ENCODE measurements around the gene PDGFRB.

Gene PDGFRB

DNA sequence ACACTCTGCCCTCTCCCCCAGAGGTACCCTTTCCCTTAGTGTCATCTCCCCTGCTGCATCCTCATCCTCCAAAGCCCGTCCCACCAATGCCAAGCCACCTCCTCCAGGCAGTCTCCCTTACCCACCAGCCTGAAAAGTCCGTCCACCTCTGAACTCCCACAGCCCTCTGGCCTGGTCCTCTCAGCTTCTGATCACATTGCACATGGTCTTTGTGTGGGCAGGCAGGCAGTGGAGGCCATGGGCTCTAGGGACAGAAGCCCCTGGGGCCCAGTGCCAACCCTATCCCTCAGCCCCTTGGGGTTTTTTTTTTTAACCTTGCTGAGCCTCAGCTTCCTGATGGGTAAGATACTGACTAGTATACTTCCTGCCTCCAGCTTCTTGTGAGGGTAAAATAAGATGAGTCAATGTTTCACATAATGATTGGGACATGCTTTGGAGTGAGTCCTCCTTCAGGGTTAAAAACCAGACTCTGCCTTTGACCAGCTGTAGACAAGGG lies 88.7 kb downstream of the PDGFRB start:
- no peak for DNase-seq (ENCODE audit: low read depth in 2 of 2)

DNA sequence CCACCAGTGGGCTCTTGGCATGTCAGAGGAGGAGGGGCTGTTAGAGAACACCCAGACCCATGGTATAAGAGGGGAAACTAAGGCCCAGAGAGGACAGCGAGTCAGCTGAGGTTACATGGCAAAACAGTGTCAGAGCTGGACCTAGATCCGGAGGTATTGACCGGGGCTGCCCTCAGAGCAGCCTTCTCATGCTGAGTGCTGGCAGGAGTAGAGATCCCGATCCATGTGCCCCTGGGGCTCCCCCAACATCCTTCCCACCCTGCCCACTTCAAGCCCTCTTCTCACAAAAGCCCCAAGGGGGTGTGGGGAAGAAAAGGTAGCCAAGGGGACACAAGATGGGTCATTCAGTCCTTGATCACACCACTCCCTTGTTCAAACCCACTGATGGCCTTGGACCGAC lies 89.2 kb downstream of the PDGFRB start:
- DNase-seq (ENCODE audit: low read depth in 2 of 2): no peak

DNA sequence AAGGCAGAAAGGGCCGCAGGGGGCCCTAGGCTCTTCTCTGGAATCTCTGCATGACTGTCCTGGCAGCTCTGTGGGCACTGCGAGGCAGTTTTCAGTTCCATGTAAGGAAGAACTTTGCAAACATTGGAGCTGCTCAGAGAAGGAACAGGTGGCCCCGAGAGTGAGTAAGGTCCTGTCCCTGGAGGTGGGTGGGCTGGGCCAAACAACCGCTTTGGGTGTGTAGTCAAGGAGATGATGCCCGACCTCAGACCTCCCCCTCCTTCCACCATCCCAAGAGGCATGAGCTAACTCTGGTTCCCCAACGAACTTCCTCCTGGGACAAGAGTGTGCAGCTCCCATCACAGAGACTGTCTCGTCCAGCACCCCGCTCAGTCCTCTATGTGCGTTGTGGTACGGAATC lies 89.8 kb downstream of the PDGFRB start:
- no peak for DNase-seq (ENCODE audit: low read depth in 2 of 2)

DNA sequence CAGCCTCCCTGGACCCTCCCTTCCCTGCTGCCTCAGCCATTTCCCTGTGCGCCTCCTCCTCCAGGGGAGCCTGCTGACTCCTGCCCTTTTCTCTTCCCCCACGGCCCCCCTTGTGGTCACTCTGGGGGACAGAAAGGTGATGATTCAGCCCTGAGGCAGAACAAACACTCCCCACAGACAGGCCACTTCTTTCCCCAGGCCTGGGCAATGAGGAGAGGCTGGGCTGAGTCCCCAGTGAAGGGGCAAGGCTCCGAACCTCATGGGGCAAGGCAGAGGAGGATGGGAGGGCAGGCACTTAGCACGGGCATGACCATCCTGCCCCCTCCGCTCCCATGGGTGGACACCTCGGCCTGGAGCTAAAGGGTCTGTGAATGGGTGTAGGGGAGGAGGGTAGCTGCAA lies 90.3 kb downstream of the PDGFRB start:
- DNase-seq (ENCODE audit: low read depth in 2 of 2): no peak

DNA sequence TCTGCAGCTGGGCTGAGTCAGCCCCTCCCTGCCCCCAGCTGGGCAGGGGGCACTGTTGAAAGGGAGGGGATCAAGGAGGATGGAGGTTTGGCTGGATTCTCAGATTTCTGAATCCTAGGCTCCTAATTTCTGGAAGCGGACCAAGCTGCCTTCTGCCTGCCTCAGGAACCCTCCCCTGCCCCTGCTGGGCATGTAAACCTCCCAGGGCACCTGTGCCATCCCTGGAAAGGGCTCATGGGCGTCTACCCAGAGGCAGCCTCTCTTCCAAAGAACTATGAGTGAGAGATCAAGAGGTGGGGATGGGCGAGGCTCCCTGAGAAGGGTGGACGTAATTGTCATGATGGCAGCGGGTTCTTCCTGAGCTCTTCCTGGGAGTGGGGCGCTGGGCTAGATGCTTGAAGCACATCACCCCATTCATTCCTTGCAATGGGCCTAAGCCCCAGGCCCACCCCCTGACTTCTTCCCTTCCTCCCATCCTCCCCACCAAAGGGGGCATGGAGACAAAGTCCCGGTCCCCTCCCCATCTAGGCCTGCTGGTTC lies 90.9 kb downstream of the PDGFRB start:
- no peak for DNase-seq (ENCODE audit: low read depth in 2 of 2)

All from stimulated activated CD8-positive, alpha-beta memory T cell treated with anti-CD3 and anti-CD28 coated beads, Interleukin-15, amount 100 ng/mL, for 48 hours (primary cell).